Neuron (in vitro differentiated cells): ENCODE measurements around the gene ELOF1.

Source experiments
- H2AFZ ChIP-seq: one replicate; pipeline ENCODE4 v1.6.1; 2013; ENCODE audit warnings: low read depth, mild to moderate bottlenecking, inconsistent platforms, low read length, moderate library complexity
- H3K27me3 ChIP-seq: one replicate; pipeline ENCODE4 v1.6.1; 2013; ENCODE audit warnings: low read length; ENCODE audit not compliant: insufficient read depth
- H3K36me3 ChIP-seq: one replicate; pipeline ENCODE4 v1.6.1; 2013; ENCODE audit warnings: low read length; ENCODE audit not compliant: insufficient read depth
- H3K4me1 ChIP-seq: one replicate; pipeline ENCODE4 v1.6.1; 2013; ENCODE audit warnings: low read length; ENCODE audit not compliant: insufficient read depth
- H3K4me3 ChIP-seq: 2 replicates; pipeline ENCODE4 v1.5.1; 2013; ENCODE audit warnings: mild to moderate bottlenecking, low read length, moderate library complexity
- H3K9me3 ChIP-seq: one replicate; pipeline ENCODE4 v1.6.1; 2013; ENCODE audit warnings: low read length

The ELOF1 gene

GRCh38 chr19:11539495-11540365 lies 19.3 kb downstream of the ELOF1 start:
- Histone ChIP-seq H3K4me1 (peaks cover 18% of the 10 kb centered on the region), H2AFZ (no peak overlapping the region), H3K36me3 (no peaks in the 10 kb centered on the region), H3K9me3 (no peaks in the 10 kb centered on the region), H3K4me3 (no peak overlapping the region), H3K27me3 (no peaks in the 10 kb centered on the region)

GRCh38 chr19:11538232-11539036 lies 20.6 kb downstream of the ELOF1 start, which contains the start of gene CNN1:
TSS of gene CNN1 (plus strand) at chr19:11538851. CDS start at chr19:11538928, 77 bp downstream.
- Histone ChIP-seq H3K4me3 (peak within 1 kb of the TSS; percentile 27), H2AFZ (peak within 1 kb of the TSS; percentile 71), H3K4me1 (peaks cover 18% of the 10 kb centered on the region), H3K36me3 (no peaks in the 10 kb centered on the region), H3K9me3 (no peaks in the 10 kb centered on the region), H3K27me3 (no peaks in the 10 kb centered on the region)

GRCh38 chr19:11535792-11536595 lies 23.0 kb downstream of the ELOF1 start:
- Histone ChIP-seq H3K36me3 (no peaks in the 10 kb centered on the region), H3K4me3 (peak overlapping the region; percentile 43), H3K4me1 (peaks cover 18% of the 10 kb centered on the region), H2AFZ (peak overlapping the region; percentile 18), H3K9me3 (no peaks in the 10 kb centered on the region), H3K27me3 (no peaks in the 10 kb centered on the region)

- Histone ChIP-seq H2AFZ (no peak overlapping the region), H3K4me3 (no peak overlapping the region), H3K4me1 (peaks cover 18% of the 10 kb centered on the region), H3K9me3 (no peaks in the 10 kb centered on the region), H3K27me3 (no peaks in the 10 kb centered on the region), H3K36me3 (no peaks in the 10 kb centered on the region)
These were observed 24.1 kb downstream of the ELOF1 start for GRCh38 chr19:11534948-11535347.

GRCh38 chr19:11534538-11534937 lies 24.5 kb downstream of the ELOF1 start:
- Histone ChIP-seq H3K4me1 (peaks cover 17% of the 10 kb centered on the region), H3K36me3 (no peaks in the 10 kb centered on the region), H3K9me3 (no peaks in the 10 kb centered on the region), H2AFZ (no peak overlapping the region), H3K27me3 (no peaks in the 10 kb centered on the region), H3K4me3 (no peak overlapping the region)

GRCh38 chr19:11530432-11530831 lies 28.6 kb downstream of the ELOF1 start:
- H3K4me3 ChIP-seq: no peak overlapping the region
- peaks cover 5% of the 10 kb centered on the region for H3K4me1 ChIP-seq
- no peaks in the 10 kb centered on the region for H3K27me3 ChIP-seq
- no peak overlapping the region for H2AFZ ChIP-seq
- H3K36me3 ChIP-seq: no peaks in the 10 kb centered on the region
- H3K9me3 ChIP-seq: no peaks in the 10 kb centered on the region

GRCh38 chr19:11528551-11529341 lies 30.3 kb downstream of the ELOF1 start, which contains the start of gene ECSIT:
TSS of gene ECSIT (minus strand) at chr19:11529134. CDS start at chr19:11519170, 9,964 bp downstream.
- Histone ChIP-seq H3K4me3 (peak within 1 kb of the TSS; percentile 92), H3K27me3 (no peaks in the 10 kb centered on the region)

GRCh38 chr19:11519138-11519537 lies 39.9 kb downstream of the ELOF1 start:
- Histone ChIP-seq H3K4me3 (no peak overlapping the region), H2AFZ (no peak overlapping the region), H3K9me3 (no peaks in the 10 kb centered on the region), H3K36me3 (peaks cover 12% of the 10 kb centered on the region), H3K4me1 (no peaks in the 10 kb centered on the region), H3K27me3 (no peaks in the 10 kb centered on the region)

More at GRCh38 chr19:11528551-11529341, 30.3 kb downstream of the ELOF1 start, which contains the start of gene ECSIT:
- peaks cover 5% of the 10 kb centered on the region for H3K4me1 ChIP-seq
- H3K9me3 ChIP-seq: no peaks in the 10 kb centered on the region
- no peaks in the 10 kb centered on the region for H3K36me3 ChIP-seq
- H2AFZ ChIP-seq: peak within 1 kb of the TSS; percentile 90

GRCh38 chr19:11513946-11514345 lies 45.1 kb downstream of the ELOF1 start:
- H3K9me3 ChIP-seq: no peaks in the 10 kb centered on the region
- no peaks in the 10 kb centered on the region for H3K4me1 ChIP-seq

GRCh38 chr19:11510444-11510843 lies 48.6 kb downstream of the ELOF1 start:
- no peaks in the 10 kb centered on the region for H3K27me3 ChIP-seq
- peaks cover 5% of the 10 kb centered on the region for H3K4me1 ChIP-seq
- H3K4me3 ChIP-seq: no peak overlapping the region
- H2AFZ ChIP-seq: no peak overlapping the region
- peaks cover 19% of the 10 kb centered on the region for H3K36me3 ChIP-seq
- H3K9me3 ChIP-seq: no peaks in the 10 kb centered on the region

More at GRCh38 chr19:11513946-11514345, 45.1 kb downstream of the ELOF1 start:
- Histone ChIP-seq H3K4me3 (no peak overlapping the region), H3K27me3 (no peaks in the 10 kb centered on the region), H2AFZ (no peak overlapping the region), H3K36me3 (peaks cover 27% of the 10 kb centered on the region)

GRCh38 chr19:11507370-11508078 lies 51.5 kb downstream of the ELOF1 start:
- Histone ChIP-seq H3K27me3 (no peaks in the 10 kb centered on the region), H3K4me1 (peaks cover 10% of the 10 kb centered on the region), H3K9me3 (no peaks in the 10 kb centered on the region), H2AFZ (no peak overlapping the region), H3K36me3 (peaks cover 8% of the 10 kb centered on the region), H3K4me3 (no peak overlapping the region)
